GM10248 (cell line): ENCODE data around the gene DEFB121.
"Not testable (repeated sequence)": the region's sequence is repeated elsewhere in the genome, so short reads cannot be mapped to it uniquely, and the experiment has no call there.

Experiments used
- CTCF ChIA-PET: fragments of 300-600 bp; sonication (Branson Sonifier 250); formaldehyde crosslinking; extraction: SDS; loops from one replicate; lab custom pipeline; 2021; ENCODE audit warnings: antibody characterized with exemption; lab: Yijun Ruan, JAX
- POLR2A ChIA-PET: fragments of 350-650 bp; sonication (Branson Sonifier 250); formaldehyde crosslinking; extraction: SDS; loops from one replicate; lab custom pipeline; 2020; ENCODE audit warnings: antibody characterized with exemption; lab: Yijun Ruan, JAX
- DNase-seq: peaks from one replicate; pipeline ENCODE4 v3.0.0; 2012; ENCODE audit errors: extremely low spot score
- CTCF ChIP-seq: IDR thresholded peaks from 2 replicates; pipeline ENCODE4 v1.5.1; 2012; ENCODE audit warnings: mild to moderate bottlenecking, low read depth; ENCODE audit errors: extremely low read depth, missing control alignments, control extremely low read depth

Gene DEFB121

GRCh38 chr20:31410011-31410410, 4.0 kb upstream of the DEFB121 start:
- POLR2A ChIA-PET, result no interaction called here
- CTCF ChIA-PET, result no interaction called here
- no peak for TF ChIP-seq CTCF
- no peak for DNase-seq

- TF ChIP-seq CTCF, result no peak
- DNase-seq, result no peak
- CTCF ChIA-PET, result interaction anchor here (1.0 kb wide), 1 partner anchor 27 kb away, joined by 5 read pairs; no protein-coding TSS in a partner anchor
- POLR2A ChIA-PET, result no interaction called here
Measured at GRCh38 chr20:31403886-31404285, 2.1 kb downstream of the DEFB121 start.

GRCh38 chr20:31394900-31395299, 11.1 kb downstream of the DEFB121 start:
- TF ChIP-seq CTCF, result no peak
- DNase-seq, result no peak
- CTCF ChIA-PET, result no interaction called here
- POLR2A ChIA-PET, result no interaction called here

- no peak for DNase-seq
- POLR2A ChIA-PET, result no interaction called here
- CTCF ChIA-PET, result interaction anchor here (1.5 kb wide), 1 partner anchor 20 kb away, joined by 3 read pairs; no protein-coding TSS in a partner anchor
- TF ChIP-seq CTCF, result no peak
Measured at GRCh38 chr20:31392836-31393235, 13.2 kb downstream of the DEFB121 start.

GRCh38 chr20:31390490-31390889, 15.5 kb downstream of the DEFB121 start, which contains the start of gene DEFB119:
TSS of gene DEFB119 (minus strand) at chr20:31390590. CDS start at chr20:31390483, 107 bp downstream.
- TF ChIP-seq CTCF, result no peak
- no peak for DNase-seq
- ChIA-PET CTCF (interaction anchor here (1.2 kb wide), 1 partner anchor 17 kb away, joined by 3 read pairs; no protein-coding TSS in a partner anchor), POLR2A (no interaction called here)

- ChIA-PET CTCF (no interaction called here), POLR2A (no interaction called here)
- TF ChIP-seq CTCF, result no peak
Measured at GRCh38 chr20:31374346-31374745, 31.7 kb downstream of the DEFB121 start.

GRCh38 chr20:31368301-31368700, 37.7 kb downstream of the DEFB121 start, which contains the start of gene DEFB118:
TSS of gene DEFB118 (plus strand) at chr20:31368601. CDS start at chr20:31368651, 50 bp downstream.
- TF ChIP-seq CTCF, result no peak
- ChIA-PET CTCF (no interaction called here), POLR2A (no interaction called here)
- no peak for DNase-seq

More at GRCh38 chr20:31374346-31374745, 31.7 kb downstream of the DEFB121 start:
- DNase-seq, result no peak

- DNase-seq, POLR2A ChIA-PET, CTCF ChIA-PET: not testable (repeated sequence)
Measured at GRCh38 chr20:31364272-31364671, 41.7 kb downstream of the DEFB121 start.
